Heart right ventricle (tissue), 16 donors: ENCODE measurements around the gene ABT1. TPM values are rescaled to one million over a fixed set of nuclear protein-coding genes. Genes with fewer than 3 reads are reported as not detected.

ENCODE experiments used
- ATAC-seq, 8 donors: fragments of 200-7000 bp; cut with Tn5 transposase; one replicate each; pipeline ENCODE4 v1.9.1; 2020; ENCODE audit warnings: mild to moderate bottlenecking in 8 of 8, moderate library complexity in 8 of 8, moderate number of reproducible peaks in 1 of 8
- DNase-seq, 2 donors: peaks; one replicate each; pipeline ENCODE4 v3.0.0-alpha.2; 2020
- H3K27ac ChIP-seq, 10 donors: fragments of 200-600 bp; sonication (generic) in 2 of 10; one replicate each; pipeline versions ENCODE4 v1.5.0 to v1.8.0; 2020 to 2022; ENCODE audit warnings: mild to moderate bottlenecking in 3 of 10
- H3K27me3 ChIP-seq, 7 donors: fragments of 200-600 bp; one replicate each; pipeline ENCODE4 v1.8.0; 2021 to 2022; ENCODE audit warnings: mild to moderate bottlenecking in 2 of 7
- H3K36me3 ChIP-seq, 9 donors: fragments of 200-600 bp; sonication (generic) in 1 of 9; one replicate each; pipeline versions ENCODE4 v1.5.0 to v1.8.0; 2020 to 2022; ENCODE audit warnings: mild to moderate bottlenecking in 2 of 9
- H3K4me1 ChIP-seq, 9 donors: fragments of 200-600 bp; sonication (generic) in 1 of 9; one replicate each; pipeline versions ENCODE4 v1.5.0 to v1.8.0; 2020 to 2022; ENCODE audit warnings: mild to moderate bottlenecking in 4 of 9
- H3K4me3 ChIP-seq, 10 donors: fragments of 200-600 bp; sonication (generic) in 2 of 10; one replicate each; pipeline versions ENCODE4 v1.5.0 to v1.8.0; 2020 to 2022; ENCODE audit warnings: mild to moderate bottlenecking in 7 of 10, moderate library complexity in 2 of 10
- H3K9me3 ChIP-seq, 11 donors: fragments of 200-600 bp in 10 of 11; sonication (generic) in 2 of 11; one replicate each; pipeline versions ENCODE4 v1.5.0 to v1.8.0; 2013 to 2022; ENCODE audit warnings: mild to moderate bottlenecking in 2 of 11, control low read depth in 1 of 11, moderate library complexity in 1 of 11
- WGBS, 2 donors: extraction: QIAGEN DNeasy Blood & Tissue Kit; methylation state at CpG; one replicate each; pipeline ENCODE4 v1.1.7; 2013; ENCODE audit warnings: inconsistent platforms in 1 of 2; 5-methylcytosine and 5-hydroxymethylcytosine counted together
- intact Hi-C, 10 donors: fragments of 100-400 bp; cut with DNase I; formaldehyde crosslinking; loops; one replicate each; pipeline versions ENCODE4 v1.11.1 to v1.14.2; 2022
- polyA plus RNA-seq, 2 donors: library from polyadenylated mRNA; stranded (reverse); fragments of 200-250 nt; gene quantifications; one replicate each; pipeline ENCODE4 v1.2.3, GENCODE V29; 2013
- total RNA-seq, 10 donors: library from RNA; stranded (reverse); fragmentation: NEBNext Ultra II Directional in 3 of 10; extraction: Animal tissue kit (Norgen Biotek cat#: 25700) in 3 of 10; gene quantifications; one replicate each; pipeline versions ENCODE4 v1.2.1 to v1.2.4, GENCODE V29; 2021 to 2023
- TF ChIP-seq, protein P1 (sequence below), 9 donors: fragments of 200-600 bp; sonication (generic) in 2 of 9; IDR thresholded peaks; one replicate each; pipeline versions ENCODE4 v1.5.0 to v1.8.0; 2021 to 2022; ENCODE audit warnings: antibody characterized with exemption in 9 of 9, mild to moderate bottlenecking in 5 of 9, moderate library complexity in 1 of 9
- donor health status: Arrhythmogenic right ventricular cardiomyopathy.
- donor health status: ischemic (EF 13 %, LVEDD 7.1; RV severe dilation, severe dysfunction).
- donor health status: healthy with polysubstance abuse.
- donor health status: DM: no; HTN: yes; CAD: no.
- donor health status: DM: no; HTN: no; CAD: no.
- donor health status: ischemic (EF 25% LVEDD 6.9; RV normal size, moderate dysfunction).
- donor health status: ischemic (EF 25% LVEDD 5.7; RV mildly dilated, moderate dysfunction).
- donor health status: healthy.
- donor health status: DM: yes; HTN: yes; CAD: no.
- donor health status: Ischemic cardiomyopathy.
- donor health status: ischemic (EF 35%, LVEDD 5.7; RV mildly dilated, moderate dysfunction).
- donor health status: nonischemic (EF 11% LVEDD 7.7; RV severe dilation, severe dysfunction).
- donor health status: DM: yes; HTN: yes; CAD: no.
- donor health status: PGD.
- donor health status: ischemic (EF 29% LVEDD 5.4; RV normal size, mild dysfunction).
- donor health status: nonischemic (EF 23%, LVEDD 6.1; RV moderate dilation, normal function).

Gene ABT1
- total and polyA plus RNA-seq, 12 donors = 5.8 to 11.7 (median 7.4) TPM

DNA sequence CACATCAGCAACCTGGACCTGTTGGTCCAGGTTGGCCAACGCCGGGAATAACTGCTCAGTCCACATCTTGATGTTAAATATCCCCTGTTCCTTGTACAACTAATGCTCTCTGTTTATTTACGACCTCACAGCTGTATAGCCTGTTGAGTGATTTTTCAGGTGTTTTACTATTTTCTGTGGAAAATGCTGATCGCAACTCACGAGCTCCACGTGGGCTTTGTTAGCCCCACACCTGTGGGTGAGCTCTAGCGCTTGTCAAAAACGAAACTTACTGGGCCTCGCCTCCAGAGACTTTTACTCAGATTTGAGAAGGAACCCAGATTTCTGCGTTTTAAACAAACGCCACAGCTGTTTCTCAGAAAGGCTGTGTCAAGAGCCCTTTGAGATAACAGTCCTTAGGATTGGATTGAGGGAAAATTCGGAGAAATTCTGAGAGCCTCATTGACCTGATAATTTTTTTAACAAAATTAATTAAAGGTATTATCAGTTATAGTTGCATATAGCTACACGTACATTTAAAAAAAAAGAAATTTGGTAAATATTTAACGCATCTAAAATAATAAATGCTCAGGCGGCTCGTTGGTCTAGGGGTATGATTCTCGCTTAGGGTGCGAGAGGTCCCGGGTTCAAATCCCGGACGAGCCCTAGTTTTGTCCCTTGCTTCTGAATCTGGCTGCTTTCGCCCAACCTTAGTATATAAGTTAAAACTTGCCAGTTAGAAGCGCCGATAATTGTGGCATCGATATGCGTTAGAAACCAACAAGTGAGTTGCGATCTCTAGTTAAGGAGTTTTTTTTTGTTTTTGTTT is 41.9 kb upstream of the ABT1 start:
- DNase-seq = no peak
- no peaks in the 10 kb centered on the region for H3K36me3 ChIP-seq
- H3K4me1 ChIP-seq = peaks cover 0 to 45% (median 15%) of the 10 kb centered on the region in 9 donors
- no peaks in the 10 kb centered on the region for H3K27me3 ChIP-seq
- intact Hi-C loops = loop anchor here in 3 of 10 donors (1.0 to 10.0 kb wide), 3 partner anchors 13 to 920 kb away; partner anchors contain the start of gene ZNF184 (in 1 of the 3)
- peak overlapping the region in 9 of 10 donors; percentile 5 to 87 (median 77) for H3K27ac ChIP-seq
- WGBS, 2 donors = 16 to 18% methylated on average over 27 of the region's 27 CpGs
- peak overlapping the region in 9 of 10 donors; percentile 30 to 64 (median 59) for H3K4me3 ChIP-seq
- TF ChIP-seq, protein P1, sequence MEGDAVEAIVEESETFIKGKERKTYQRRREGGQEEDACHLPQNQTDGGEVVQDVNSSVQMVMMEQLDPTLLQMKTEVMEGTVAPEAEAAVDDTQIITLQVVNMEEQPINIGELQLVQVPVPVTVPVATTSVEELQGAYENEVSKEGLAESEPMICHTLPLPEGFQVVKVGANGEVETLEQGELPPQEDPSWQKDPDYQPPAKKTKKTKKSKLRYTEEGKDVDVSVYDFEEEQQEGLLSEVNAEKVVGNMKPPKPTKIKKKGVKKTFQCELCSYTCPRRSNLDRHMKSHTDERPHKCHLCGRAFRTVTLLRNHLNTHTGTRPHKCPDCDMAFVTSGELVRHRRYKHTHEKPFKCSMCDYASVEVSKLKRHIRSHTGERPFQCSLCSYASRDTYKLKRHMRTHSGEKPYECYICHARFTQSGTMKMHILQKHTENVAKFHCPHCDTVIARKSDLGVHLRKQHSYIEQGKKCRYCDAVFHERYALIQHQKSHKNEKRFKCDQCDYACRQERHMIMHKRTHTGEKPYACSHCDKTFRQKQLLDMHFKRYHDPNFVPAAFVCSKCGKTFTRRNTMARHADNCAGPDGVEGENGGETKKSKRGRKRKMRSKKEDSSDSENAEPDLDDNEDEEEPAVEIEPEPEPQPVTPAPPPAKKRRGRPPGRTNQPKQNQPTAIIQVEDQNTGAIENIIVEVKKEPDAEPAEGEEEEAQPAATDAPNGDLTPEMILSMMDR (IDR thresholded peaks at IDR 0.05) = no peak
- no peaks in the 10 kb centered on the region for H3K9me3 ChIP-seq
- no peak for ATAC-seq

DNA sequence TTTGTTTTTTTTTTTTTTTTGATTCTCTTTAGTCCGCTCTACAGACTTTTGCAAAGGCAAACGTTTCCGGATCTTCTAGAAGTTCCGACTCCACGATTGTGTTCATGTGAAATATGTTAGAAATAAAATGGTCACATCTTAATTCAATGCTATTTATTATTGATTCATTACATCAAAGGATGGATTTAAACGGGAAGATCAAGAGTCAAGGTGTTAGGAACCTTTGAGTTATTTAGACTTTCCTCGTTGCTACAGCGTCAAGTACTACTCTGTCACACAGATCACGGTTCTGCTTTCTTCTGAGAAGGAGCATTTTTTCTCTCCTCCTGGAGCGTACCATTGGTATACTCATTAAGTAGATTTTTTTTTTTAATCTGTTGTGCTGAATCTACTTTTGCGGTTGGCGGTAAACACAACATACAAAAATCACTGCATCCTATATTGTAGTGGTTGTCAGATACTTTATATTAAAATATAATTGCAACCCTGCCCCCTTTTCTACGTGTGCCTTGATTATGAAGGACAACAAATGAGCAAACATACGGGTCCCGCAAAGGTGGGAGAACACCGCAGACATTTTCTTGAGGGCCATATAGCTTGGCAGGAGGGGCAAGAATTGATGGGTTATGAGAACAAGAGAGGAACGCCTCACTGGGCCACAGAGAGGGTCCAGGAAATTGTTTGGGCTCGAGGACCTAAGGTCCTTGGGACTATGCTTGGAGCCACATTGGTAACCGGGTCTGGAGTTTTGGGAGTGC is 41.1 kb upstream of the ABT1 start:
- ATAC-seq = no peak
- no peaks in the 10 kb centered on the region for H3K27me3 ChIP-seq
- H3K4me1 ChIP-seq = peaks cover 0 to 37% (median 11%) of the 10 kb centered on the region in 9 donors
- H3K27ac ChIP-seq = no peak overlapping the region
- H3K4me3 ChIP-seq = peak overlapping the region in 4 of 10 donors; percentile 57 to 64 (median 60)
- no peak for DNase-seq
- TF ChIP-seq, protein P1 (IDR thresholded peaks at IDR 0.05) = no peak
- H3K9me3 ChIP-seq = no peaks in the 10 kb centered on the region
- no peaks in the 10 kb centered on the region for H3K36me3 ChIP-seq
- intact Hi-C loops = loop anchor here in 2 of 10 donors (2.0 to 10.0 kb wide), 2 partner anchors 13 to 919 kb away; partner anchors contain the start of gene ZNF184 (in 1 of the 2)
- WGBS, 2 donors = 48 to 52% methylated on average over 19 of the region's 19 CpGs

DNA sequence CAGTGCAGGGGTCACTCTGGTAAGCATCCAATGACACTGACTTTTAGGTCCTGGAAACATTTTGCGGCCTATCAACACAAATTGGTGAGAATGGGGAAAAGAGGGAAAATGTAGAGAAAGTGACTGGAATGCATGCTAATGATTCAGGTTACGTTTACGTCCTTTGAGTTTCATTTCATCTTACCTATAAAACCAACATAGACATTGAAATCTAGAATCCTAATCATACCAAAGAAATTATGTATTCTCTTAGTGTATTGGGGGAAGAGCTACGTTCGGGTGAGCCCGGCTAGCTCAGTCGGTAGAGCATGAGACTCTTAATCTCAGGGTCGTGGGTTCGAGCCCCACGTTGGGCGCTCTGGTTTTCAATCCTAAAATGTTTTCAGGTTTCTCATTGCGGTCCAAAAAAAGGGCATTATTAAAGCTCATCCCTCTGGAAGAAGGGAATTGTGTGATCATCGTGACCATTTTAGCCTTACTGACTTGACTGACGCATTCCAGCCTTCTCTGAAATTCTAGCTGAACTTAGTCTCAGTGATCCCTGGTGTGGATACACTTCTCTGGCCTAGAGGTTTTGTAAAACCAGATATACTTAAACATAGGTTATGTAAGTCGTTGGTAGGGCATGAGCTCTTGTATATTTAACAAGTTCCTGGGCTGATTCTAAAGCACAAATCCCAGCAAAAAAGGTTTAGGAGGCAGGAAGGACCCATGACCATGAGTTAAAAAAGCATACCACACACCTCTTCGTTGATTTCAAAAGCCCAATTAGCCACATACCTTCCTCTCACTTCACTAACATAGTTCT is 40.3 kb upstream of the ABT1 start:
- Histone ChIP-seq H3K4me1 (peaks cover 0 to 32% (median 9%) of the 10 kb centered on the region in 9 donors), H3K4me3 (no peak overlapping the region), H3K27me3 (no peaks in the 10 kb centered on the region), H3K27ac (peak overlapping the region in 1 of 10 donors; percentile 46), H3K9me3 (no peaks in the 10 kb centered on the region), H3K36me3 (no peaks in the 10 kb centered on the region)
- DNase-seq (no peak), ATAC-seq (peak in 1 of 8 donors; percentile 37)
- TF ChIP-seq, protein P1 (IDR thresholded peaks at IDR 0.05) = no peak
- WGBS, 2 donors = 36 to 38% methylated on average over 16 of the region's 16 CpGs
- intact Hi-C loops = loop anchor here in 1 of 10 donors (10.0 kb wide), 1 partner anchor 918 kb away; the partner anchor contains the start of gene ZNF184
